Right lobe of liver (tissue), 6 donors: ENCODE measurements around the gene WTIP. TPM values are rescaled to one million over a fixed set of nuclear protein-coding genes. Genes with fewer than 3 reads are reported as not detected.
"Not testable (repeated sequence)": the region's sequence is repeated elsewhere in the genome, so short reads cannot be mapped to it uniquely, and the experiment has no call there.

Source experiments
- ATAC-seq, 4 donors: fragments of 200-7000 bp; cut with Tn5 transposase; one replicate each; pipeline ENCODE4 v1.9.1; 2020; ENCODE audit warnings: mild to moderate bottlenecking in 4 of 4, moderate library complexity in 4 of 4
- DNase-seq, 3 donors: peaks; one replicate each; pipeline ENCODE4 v3.0.0-alpha.2; 2020
- H3K27ac ChIP-seq, 3 donors: fragments of 200-600 bp; one replicate each; pipeline ENCODE4 v1.8.0; 2022
- H3K27me3 ChIP-seq, 2 donors: fragments of 200-600 bp; one replicate each; pipeline ENCODE4 v1.8.0; 2022
- H3K36me3 ChIP-seq, 4 donors: fragments of 200-600 bp; sonication (generic) in 1 of 4; one replicate each; pipeline versions ENCODE4 v1.5.1 to v1.8.0; 2017 to 2022; ENCODE audit warnings: control low read depth in 1 of 4
- H3K4me1 ChIP-seq, 4 donors: fragments of 200-600 bp; sonication (generic) in 1 of 4; one replicate each; pipeline versions ENCODE4 v1.5.1 to v1.8.0; 2017 to 2022; ENCODE audit warnings: control low read depth in 1 of 4
- H3K4me3 ChIP-seq, 3 donors: fragments of 200-600 bp; one replicate each; pipeline ENCODE4 v1.8.0; 2022
- H3K9me3 ChIP-seq, 4 donors: fragments of 200-600 bp; sonication (generic) in 1 of 4; one replicate each; pipeline versions ENCODE4 v1.5.1 to v1.8.0; 2017 to 2022; ENCODE audit warnings: control low read depth in 1 of 4
- CTCF ChIP-seq, 4 donors: fragments of 200-600 bp in 3 of 4; fragments of 450-650 bp in 1 of 4; IDR thresholded peaks; one replicate each; pipeline versions ENCODE4 v1.5.1 to v1.8.0; 2016 to 2022; ENCODE audit warnings: antibody characterized with exemption in 4 of 4, mild to moderate bottlenecking in 2 of 4
- POLR2A ChIP-seq: fragments of 450-650 bp; IDR thresholded peaks from one replicate; pipeline ENCODE4 v1.6.1; 2017; ENCODE audit warnings: antibody characterized with exemption, mild to moderate bottlenecking
- WGBS: methylation state at CpG from one replicate; pipeline ENCODE4 v1.1.6; 2018; ENCODE audit warnings: low coverage, low lambda C conversion rate; ENCODE audit not compliant: insufficient coverage; ENCODE audit errors: missing lambda C conversion rate; 5-methylcytosine and 5-hydroxymethylcytosine counted together
- intact Hi-C, 2 donors: fragments of 100-400 bp; cut with DNase I; formaldehyde crosslinking; loops; one replicate each; pipeline versions ENCODE4 v1.11.2 to v1.14.1; 2022
- total RNA-seq, 6 experiments: library from RNA; depleted of rRNA in 2 of 6; stranded (reverse); fragments of >200 nt in 2 of 6; fragmentation: NEBNext Ultra II Directional in 3 of 6; extraction: Animal tissue kit (Norgen Biotek cat#: 25700) in 3 of 6; gene quantifications; one replicate each; pipeline versions ENCODE4 v1.1.0 to v1.2.4, GENCODE V29; 2016 to 2023
- donor health status: DM: no; HTN: yes; CAD: no.
- donor health status: DM: no; HTN: no; CAD: no.
- donor health status: DM: no; HTN: no; CAD: no.
- donor health status: DM: no; HTN: yes; CAD: no.
- donor health status: DM: no; HTN: yes; CAD: no.

WTIP gene
- total RNA-seq, 6 experiments from 2014 or later: 0.19 to 1.8 (median 1.3) TPM

DNA sequence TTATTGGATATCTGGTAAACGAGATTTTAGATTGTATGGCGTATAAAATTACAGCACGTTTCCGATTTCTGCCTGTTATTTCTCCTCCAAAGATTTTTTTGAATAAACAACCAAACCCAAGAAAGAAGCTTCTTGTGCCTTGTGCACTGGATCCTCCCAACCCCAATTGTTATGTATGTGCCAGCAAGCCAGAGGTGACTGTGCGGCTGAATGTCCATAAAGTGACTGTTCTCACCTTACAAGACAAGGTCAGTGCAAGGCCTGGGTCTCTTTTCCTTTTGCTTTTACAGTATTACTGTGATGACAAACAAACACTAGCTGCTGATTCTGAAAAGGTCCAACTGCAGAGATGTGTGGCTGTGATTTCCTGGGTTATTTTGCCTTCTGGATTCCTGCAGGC, 22.9 kb upstream of the WTIP start:
- TF ChIP-seq CTCF (IDR thresholded peaks at IDR 0.05) (no peak), POLR2A (no peak)
- H3K36me3 ChIP-seq: peaks cover 0 to 75% (median 37%) of the 10 kb centered on the region in 4 donors
- H3K4me3 ChIP-seq: no peak overlapping the region
- no peaks in the 10 kb centered on the region for H3K4me1 ChIP-seq
- H3K27me3 ChIP-seq: no peaks in the 10 kb centered on the region
- H3K9me3 ChIP-seq: no peaks in the 10 kb centered on the region
- WGBS: 89% methylated on average over 5 of the region's 5 CpGs
- intact Hi-C loops: no loop called here
- DNase-seq (no peak), ATAC-seq (no peak)
- H3K27ac ChIP-seq: no peak overlapping the region

DNA sequence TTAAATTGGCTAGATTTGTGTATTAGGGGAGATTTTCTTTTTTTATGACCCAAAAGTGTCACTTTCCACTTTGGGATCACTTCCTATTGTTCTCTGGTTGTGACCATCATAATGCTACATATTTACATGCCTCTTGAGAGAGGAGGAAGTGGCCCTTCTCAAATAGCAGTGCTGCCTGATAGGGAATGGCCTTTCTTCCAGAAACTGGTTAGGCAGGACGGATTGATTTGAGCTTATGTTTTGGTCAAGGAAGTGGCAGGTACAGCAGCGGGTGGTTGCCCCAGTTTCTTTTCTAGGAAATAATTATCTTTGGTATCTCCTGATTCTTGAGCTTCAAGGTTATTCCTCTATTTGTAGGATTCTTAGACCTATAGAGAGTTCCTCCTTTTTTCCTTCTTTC, 21.9 kb upstream of the WTIP start:
- ATAC-seq (no peak), DNase-seq (no peak)
- intact Hi-C loops: no loop called here
- Histone ChIP-seq H3K9me3 (no peaks in the 10 kb centered on the region), H3K4me3 (no peak overlapping the region), H3K27me3 (no peaks in the 10 kb centered on the region), H3K4me1 (no peaks in the 10 kb centered on the region), H3K27ac (no peak overlapping the region), H3K36me3 (peaks cover 0 to 75% (median 39%) of the 10 kb centered on the region in 4 donors)
- WGBS: 86% methylated on average over 2 of the region's 2 CpGs
- no peak for TF ChIP-seq POLR2A
- no peak for TF ChIP-seq CTCF (IDR thresholded peaks at IDR 0.05)

- Histone ChIP-seq H3K4me1 (no peaks in the 10 kb centered on the region), H3K9me3 (no peaks in the 10 kb centered on the region), H3K27me3 (no peaks in the 10 kb centered on the region), H3K4me3 (no peak overlapping the region), H3K36me3 (peaks cover 0 to 84% (median 42%) of the 10 kb centered on the region in 4 donors), H3K27ac (no peak overlapping the region)
- 92% methylated on average over 5 of the region's 5 CpGs for WGBS
- intact Hi-C loops: no loop called here
- TF ChIP-seq POLR2A: no peak
- no peak for DNase-seq
- ATAC-seq: no peak
Observed at GRCh38 chr19:34461375-34462100, 20.0 kb upstream of the WTIP start.

- H3K9me3 ChIP-seq, DNase-seq, intact Hi-C loops, H3K27me3 ChIP-seq, H3K27ac ChIP-seq, H3K4me3 ChIP-seq, H3K4me1 ChIP-seq, ATAC-seq: not testable (repeated sequence)
- WGBS: no CpG with 5 or more reads among the region's 4 CpGs
- H3K36me3 ChIP-seq: peaks cover 0 to 96% (median 48%) of the 10 kb centered on the region in 4 donors
Observed at GRCh38 chr19:34464785-34465184, 16.8 kb upstream of the WTIP start.

- DNase-seq (no peak), ATAC-seq (no peak)
- Histone ChIP-seq H3K4me1 (no peaks in the 10 kb centered on the region), H3K36me3 (peaks cover 0 to 93% (median 38%) of the 10 kb centered on the region in 4 donors), H3K27me3 (no peaks in the 10 kb centered on the region), H3K4me3 (no peak overlapping the region), H3K9me3 (no peaks in the 10 kb centered on the region), H3K27ac (no peak overlapping the region)
- intact Hi-C loops: no loop called here
- WGBS: 60% methylated on average over 1 of the region's 1 CpG
- TF ChIP-seq POLR2A (no peak), CTCF (IDR thresholded peaks at IDR 0.05) (no peak)
Observed at GRCh38 chr19:34468409-34468808, 13.1 kb upstream of the WTIP start.

- 89% methylated on average over 5 of the region's 5 CpGs for WGBS
- peaks cover 0 to 87% (median 34%) of the 10 kb centered on the region in 4 donors for H3K36me3 ChIP-seq
- H3K27me3 ChIP-seq, H3K27ac ChIP-seq, intact Hi-C loops, DNase-seq, H3K4me3 ChIP-seq, H3K4me1 ChIP-seq, H3K9me3 ChIP-seq, ATAC-seq: not testable (repeated sequence)
Observed at GRCh38 chr19:34469026-34469425, 12.5 kb upstream of the WTIP start.
